ENCODE results near the gene PLA2G6.
"Not testable (repeated sequence)": the region's sequence is repeated elsewhere in the genome, so short reads cannot be mapped to it uniquely, and the experiment has no call there.

PLA2G6 gene

DNA sequence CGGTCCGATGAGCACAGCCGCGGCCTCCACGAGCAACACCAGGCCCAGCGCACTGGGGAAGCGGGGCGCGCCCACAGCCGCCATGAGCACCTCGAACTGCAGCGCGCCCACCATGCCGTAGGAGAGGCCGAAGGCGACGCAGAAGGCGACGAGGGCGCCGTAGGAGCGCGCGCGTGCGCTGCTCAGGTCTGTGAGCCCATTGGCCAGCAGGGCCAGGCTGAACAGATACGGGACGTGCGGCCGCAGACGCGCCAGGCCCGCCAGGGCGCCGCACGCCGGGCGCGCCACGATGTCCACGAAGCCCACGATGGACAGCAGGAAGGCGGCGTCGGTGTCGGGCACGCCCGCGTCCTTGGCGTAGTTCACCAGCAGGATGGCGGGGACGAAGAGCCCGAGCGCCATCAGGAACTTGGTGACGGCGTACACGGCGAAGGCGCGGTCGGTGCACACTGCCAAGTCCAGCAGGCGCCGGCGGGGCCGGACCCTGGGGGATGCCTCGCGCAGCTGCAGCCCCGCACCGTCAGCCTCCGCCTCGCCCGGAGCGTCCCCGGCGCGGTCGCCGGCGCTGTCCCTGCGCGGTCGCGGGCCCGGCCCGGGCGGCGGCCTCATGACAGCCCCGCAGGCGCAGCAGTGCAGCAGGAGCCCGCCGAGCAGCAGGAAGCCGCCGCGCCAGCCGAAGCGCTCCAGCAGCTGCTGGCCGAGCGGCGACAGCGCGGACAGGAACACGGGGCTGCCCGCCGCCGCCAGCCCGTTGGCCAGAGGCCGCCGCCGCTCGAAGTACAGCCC lies 100.6 kb downstream of the PLA2G6 start:
- DNase-seq, result no peak

DNA sequence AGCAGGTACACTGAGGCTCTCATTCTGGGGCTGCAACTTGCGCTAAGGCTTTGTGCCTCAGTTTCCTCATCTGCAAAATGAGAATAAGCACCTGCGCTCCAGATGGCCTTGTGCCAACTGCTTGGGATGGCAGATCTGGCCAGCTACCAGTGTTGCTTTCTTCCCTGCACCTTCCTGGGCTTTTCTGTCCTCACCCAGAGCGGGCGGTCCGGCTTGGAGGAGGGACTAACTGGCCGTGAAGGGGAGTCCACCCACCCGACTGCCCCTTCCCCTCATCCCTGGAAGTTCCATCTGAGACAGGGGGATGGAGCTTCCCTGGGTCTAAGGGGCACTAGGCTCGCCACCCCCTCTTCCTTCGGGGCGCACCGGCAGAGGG lies 101.2 kb downstream of the PLA2G6 start:
- DNase-seq, result no peak

- no peak for DNase-seq
Observed at GRCh38 chr22:38079804-38080203, 101.8 kb downstream of the PLA2G6 start.

DNA sequence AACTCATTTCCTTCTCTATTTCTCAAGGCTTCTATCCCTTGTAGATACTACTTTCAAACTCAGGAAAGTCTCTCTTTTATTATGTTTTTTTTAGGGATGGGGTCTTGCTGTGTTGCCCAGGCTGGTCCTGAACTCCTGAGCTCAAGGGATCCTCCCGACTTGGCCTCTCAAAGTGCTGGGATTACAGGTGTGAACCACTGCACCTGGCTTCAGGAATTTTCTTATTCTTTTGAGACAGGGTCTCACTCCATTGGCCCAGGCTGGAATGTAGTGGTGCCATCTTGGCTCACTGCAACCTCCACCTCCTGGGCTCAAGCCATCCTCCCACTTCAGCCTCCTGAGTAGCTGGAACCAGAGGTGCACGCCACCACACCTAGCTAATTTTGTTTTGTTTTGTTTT lies 102.4 kb downstream of the PLA2G6 start:
- DNase-seq, result not testable (repeated sequence)

DNA sequence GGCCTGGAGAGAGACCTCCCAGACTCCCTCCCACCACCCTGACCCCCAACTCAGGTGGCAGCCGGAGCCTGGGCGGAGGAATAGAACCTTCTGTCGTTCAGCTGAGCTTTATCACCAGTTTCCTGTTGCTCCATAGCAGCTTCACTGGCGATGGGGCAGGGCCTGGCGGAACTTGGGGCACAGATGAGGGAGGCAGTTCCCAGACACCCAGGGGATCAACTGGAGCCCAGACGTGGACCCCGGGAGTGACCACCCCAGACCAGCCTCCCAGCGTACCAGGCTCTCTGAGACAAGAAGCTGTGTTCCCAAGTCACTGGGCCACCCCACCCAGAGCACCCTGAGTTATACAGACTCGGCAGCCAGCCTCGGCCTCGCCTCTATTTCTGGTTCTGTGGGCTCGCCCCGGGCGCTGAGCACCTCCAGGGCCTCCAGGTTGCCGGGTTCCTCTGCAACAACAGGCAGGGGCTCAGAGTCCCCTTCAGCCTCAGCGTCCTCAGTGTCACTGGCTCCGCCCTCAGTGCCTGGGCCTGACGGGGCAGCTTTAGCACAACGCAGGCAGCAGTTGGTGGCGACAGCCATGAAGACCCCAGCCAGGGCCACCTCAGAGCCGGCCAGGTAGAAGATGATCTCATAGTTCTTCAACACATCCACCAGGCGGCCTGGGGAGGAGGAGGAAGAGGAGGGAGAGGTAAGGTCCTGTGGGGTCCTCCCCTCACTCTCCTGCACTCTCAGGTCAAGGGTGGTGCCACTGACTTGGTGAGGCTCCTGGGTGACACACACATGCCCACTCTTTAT lies 103.4 kb downstream of the PLA2G6 start:
- DNase-seq, result no peak

GRCh38 chr22:38077595-38077994 lies 104.0 kb downstream of the PLA2G6 start:
- DNase-seq, result no peak

DNA sequence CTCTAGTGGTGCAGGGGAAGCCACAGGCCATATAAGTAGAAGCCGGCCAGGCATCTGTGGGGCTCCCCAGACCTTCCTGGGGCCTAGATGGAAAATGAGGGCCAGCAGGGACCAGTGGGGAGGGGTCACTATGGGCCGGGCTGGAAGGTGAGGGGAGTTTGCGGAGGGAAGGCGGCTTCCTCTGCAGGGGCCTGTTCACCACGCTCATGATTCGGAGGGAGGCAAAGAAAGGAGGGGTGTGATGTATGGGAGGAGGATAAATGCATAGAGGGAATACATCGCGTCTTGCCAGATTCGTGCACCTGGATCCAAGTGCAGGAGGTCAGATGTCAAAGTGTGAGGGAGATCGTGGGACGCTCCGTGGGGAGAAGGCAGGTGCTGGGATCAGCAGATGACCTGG lies 104.5 kb downstream of the PLA2G6 start:
- no peak for DNase-seq

DNA sequence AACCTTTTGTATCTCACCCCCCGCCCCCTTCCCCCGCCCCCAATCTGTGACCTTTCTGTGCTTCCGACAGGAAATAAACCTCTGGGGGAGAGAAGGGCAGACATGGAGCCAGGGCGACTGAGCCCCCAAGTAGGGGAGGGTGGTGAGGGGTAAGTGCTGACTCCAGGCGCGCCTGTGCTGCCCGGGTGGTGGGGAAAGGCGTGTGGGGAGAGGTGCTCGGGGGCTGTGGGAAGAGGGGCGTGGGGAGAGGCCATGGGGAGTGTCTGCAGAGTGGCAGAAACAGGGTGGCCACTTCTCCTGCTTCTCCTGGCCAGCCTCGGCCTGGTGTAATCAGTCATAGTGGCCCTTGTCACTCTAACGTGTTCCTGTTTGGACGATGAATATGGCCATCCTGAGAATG lies 105.7 kb downstream of the PLA2G6 start:
- DNase-seq, result no peak

GRCh38 chr22:38075105-38075825 lies 106.4 kb downstream of the PLA2G6 start:
- DNase-seq, result no peak

- no peak for DNase-seq
Observed at GRCh38 chr22:38074181-38075104, 107.2 kb downstream of the PLA2G6 start.

DNA sequence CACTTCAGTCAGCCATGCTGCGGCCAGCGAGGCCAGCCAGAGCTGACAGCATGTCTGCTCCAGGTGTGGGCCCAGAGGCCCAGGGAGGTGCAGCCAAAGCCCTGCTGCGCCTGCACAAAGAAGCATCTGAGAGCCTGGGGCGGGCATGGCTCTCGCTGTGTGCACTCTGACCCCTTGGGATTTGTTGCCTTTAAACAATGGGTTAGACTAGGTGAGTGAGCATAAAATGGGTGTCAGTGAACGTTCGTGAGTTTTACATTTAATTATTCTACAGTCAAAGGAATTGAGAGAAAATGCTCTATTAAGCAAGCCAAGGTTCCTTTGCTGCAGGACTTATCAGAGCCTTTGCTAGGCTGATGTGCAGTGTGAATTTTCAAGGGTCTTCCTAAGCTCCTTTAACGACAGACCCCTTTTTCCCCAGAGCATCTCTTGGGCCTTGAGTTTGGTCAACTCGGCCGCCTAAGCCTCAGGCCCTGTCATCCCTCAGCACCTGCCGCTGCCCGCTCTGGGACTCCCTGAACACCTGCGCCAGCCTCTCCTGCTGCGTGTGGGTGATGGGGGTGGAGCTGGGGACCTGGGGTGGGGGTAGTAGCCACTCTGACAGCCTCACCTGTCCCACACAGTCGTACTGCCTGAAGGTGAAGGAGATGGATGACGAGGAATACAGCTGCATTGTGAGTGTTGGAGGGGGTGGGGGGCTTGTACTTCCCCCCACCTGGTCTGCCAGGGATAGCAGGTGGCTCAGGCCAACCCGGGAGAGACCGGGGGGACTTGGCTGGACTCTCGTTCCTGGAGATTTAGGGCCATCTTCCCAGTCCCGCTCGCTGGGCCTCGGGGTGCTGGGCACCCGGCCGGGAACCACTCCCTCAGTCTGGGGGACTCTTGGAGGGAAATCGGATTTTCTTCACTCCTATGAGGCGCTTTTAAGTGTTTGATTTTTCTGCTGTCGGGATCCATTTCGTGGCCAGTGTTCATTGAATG lies 108.2 kb downstream of the PLA2G6 start:
- DNase-seq, result no peak

DNA sequence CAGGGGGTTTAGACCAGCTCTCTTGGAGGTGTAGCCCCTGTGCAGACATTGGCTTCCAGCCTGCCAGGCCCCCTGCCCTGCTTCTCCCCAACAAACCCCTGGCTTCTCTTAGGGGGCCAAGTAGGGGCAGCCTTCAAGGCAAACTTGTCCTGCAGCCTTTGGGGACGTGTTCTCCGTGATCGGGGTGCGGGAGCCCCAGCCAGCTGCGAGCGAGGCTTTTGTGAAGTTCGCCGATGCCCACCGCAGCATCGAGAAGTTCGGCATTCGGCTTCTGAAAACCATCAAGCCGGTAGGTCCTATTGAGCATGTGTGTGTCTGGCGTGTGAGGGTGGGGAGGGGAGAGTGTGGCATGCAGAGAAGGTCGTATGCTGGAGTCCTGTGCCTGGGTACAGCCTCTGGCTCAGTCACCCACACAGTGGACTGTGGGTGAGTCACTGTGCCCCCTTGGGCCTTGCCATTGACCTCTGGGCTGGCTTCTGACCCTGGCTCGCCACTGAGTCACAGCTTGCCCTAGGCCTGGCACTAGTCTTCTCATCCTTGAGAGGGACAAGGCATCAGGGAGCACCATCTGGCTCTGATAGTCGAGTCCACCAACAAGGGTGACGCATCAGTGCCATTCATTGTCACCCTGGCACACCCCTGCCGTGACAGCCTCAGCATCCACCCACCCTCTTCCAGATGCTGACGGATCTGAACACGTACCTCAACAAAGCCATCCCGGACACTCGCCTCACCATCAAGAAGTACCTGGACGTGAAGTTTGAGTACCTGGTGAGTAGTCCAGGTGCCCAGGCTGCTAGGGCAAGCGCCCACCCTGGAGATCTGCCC lies 109.1 kb downstream of the PLA2G6 start:
- DNase-seq, result no peak

GRCh38 chr22:38071421-38072321 lies 110.0 kb downstream of the PLA2G6 start:
- no peak for DNase-seq

DNA sequence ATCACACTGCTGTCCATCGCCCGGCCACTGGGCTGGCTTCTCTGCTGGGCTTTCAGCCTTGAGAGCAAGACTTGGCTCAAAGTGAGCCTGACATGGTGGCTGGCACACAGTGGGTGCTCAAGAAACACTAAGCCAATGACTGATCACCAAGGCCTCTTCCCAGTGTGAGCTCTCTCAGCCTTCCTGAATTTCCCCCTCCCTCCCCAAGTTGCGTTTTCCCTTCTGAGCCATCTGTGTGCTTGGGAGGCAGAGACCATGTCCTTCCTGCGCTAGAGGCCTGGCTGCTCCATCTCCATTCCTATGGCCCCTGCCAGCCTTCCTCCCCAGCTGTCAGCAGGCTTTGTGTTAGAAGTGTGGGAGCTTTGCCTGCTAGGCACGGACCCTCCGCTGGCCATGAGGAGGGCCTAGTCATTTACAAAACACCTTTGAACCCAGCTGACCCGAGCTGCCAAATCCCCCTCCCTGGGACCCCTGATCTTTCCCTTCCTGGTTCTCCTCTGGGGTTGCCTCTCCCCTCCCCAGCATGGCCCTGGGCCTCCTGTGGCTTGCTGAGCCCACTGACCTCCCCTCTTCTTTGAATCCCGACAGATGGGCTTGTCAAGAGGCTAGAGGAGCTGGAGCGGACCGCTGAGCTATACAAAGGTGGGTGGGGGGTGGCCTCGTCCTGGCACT lies 111.2 kb downstream of the PLA2G6 start:
- DNase-seq, result no peak

GRCh38 chr22:38069372-38070249 lies 112.0 kb downstream of the PLA2G6 start:
- DNase-seq, result no peak

DNA sequence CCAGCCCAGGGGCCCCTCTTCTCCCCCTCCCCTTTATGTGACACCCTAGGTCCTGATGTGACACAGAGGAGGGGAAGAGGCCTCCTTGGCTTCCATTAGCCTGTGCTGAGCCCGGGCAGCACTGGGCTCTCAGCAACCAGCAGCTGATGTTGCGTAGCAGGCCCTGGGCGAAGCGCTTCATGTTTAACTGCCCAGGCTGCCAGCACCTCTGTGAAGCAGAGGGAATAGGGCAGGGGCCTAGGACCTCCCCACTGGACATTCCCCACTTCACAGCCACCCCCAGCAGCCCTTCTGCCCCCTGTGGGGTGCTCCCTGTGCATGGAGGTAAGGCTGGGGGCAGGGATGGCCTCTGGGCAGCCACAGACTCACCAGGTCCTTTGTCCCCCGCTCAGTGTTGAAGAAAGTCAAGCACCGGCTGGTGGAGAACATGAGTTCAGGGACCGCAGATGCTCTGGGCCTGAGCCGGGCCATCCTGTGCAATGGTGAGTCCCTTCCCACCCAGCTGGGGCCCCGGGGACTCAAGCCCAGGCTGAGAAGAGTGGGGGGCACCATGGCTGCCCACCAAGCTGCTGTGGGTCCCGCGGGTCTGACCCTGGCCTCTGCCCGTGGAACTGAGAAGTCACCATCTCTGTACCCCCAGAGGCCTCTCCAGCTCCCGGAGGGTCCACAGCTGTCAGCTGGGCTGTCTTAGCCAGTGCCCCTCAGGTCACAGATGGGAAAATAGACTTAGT lies 112.8 kb downstream of the PLA2G6 start:
- DNase-seq, result no peak
